SK-N-SH treated with all-trans-retinoic acid at 6 μM for 48 hours (cell line): ENCODE results near the gene PDCD6IP.

ENCODE experiments used
- CREB5 ChIP-seq: fragments of 250-450 bp; sonication (Bioruptor Pico); IDR thresholded peaks from 2 replicates; pipeline ENCODE4 v1.5.1; 2020; ENCODE audit warnings: low read depth, mild to moderate bottlenecking, moderate library complexity
- CSDC2 ChIP-seq: fragments of 250-450 bp; sonication (Bioruptor Pico); IDR thresholded peaks from 2 replicates; pipeline ENCODE4 v1.5.0; 2020; ENCODE audit warnings: mild to moderate bottlenecking, moderate library complexity
- POU6F1 ChIP-seq: fragments of 250-450 bp; sonication (Bioruptor Pico); IDR thresholded peaks from 2 replicates; pipeline ENCODE4 v1.8.0; 2021; ENCODE audit warnings: low read depth, mild to moderate bottlenecking, moderate library complexity, borderline replicate concordance
- RARB ChIP-seq: fragments of 250-450 bp; sonication (Bioruptor Pico); IDR thresholded peaks from 2 replicates; pipeline ENCODE4 v1.8.0; 2021; ENCODE audit warnings: mild to moderate bottlenecking, moderate library complexity
- TCF4 ChIP-seq: fragments of 250-450 bp; sonication (Bioruptor Pico); IDR thresholded peaks from 2 replicates; pipeline ENCODE4 v1.8.0; 2021; ENCODE audit warnings: mild to moderate bottlenecking, moderate library complexity, borderline replicate concordance
- ZC3H10 ChIP-seq: fragments of 250-450 bp; sonication (Bioruptor Pico); IDR thresholded peaks from 2 replicates; pipeline ENCODE4 v1.5.1; 2021; ENCODE audit warnings: mild to moderate bottlenecking, moderate library complexity

- no peak for TF ChIP-seq CSDC2 (CRISPR knock-in tag)
- no peak for TF ChIP-seq CREB5 (CRISPR knock-in tag)
- TF ChIP-seq ZC3H10 (CRISPR knock-in tag): no peak
- TF ChIP-seq RARB (CRISPR knock-in tag): no peak
- no peak for TF ChIP-seq POU6F1 (CRISPR knock-in tag)
- no peak for TF ChIP-seq TCF4
Measured at GRCh38 chr3:33869977-33870376, 71.5 kb downstream of the PDCD6IP start.
